ENCODE data around the gene CDH1. TPM values are rescaled to one million over a fixed set of nuclear protein-coding genes. Genes with fewer than 3 reads are reported as not detected.

The CDH1 gene
- total and polyA plus RNA-seq, 2 experiments from 2014 or later = 64.1 to 142 TPM

- Histone ChIP-seq H3K27me3 (ENCODE audit: insufficient read depth) (no peaks in the 10 kb centered on the region), H4K20me1 (replicated peaks; ENCODE audit: insufficient read depth) (no peaks in the 10 kb centered on the region; the same call in 1 of the 2 replicates), H3K36me3 (ENCODE audit: insufficient read depth) (peaks cover 9% of the 10 kb centered on the region; the same call in 1 of the 2 replicates), H3K9me2 (ENCODE audit: insufficient read depth) (no peaks in the 10 kb centered on the region), H3K4me3 (no peak overlapping the region), H3F3A (replicated peaks; ENCODE audit: low read depth) (no peaks in the 10 kb centered on the region), H3K4me2 (no peak overlapping the region), H3K4me1 (ENCODE audit: insufficient read depth) (peaks cover 30% of the 10 kb centered on the region), H2AFZ (no peak overlapping the region), H3K27ac (ENCODE audit: low read depth) (0 out of 2 replicates have a peak overlapping the region, but pooled peaks have one; percentile 2), H3K79me2 (replicated peaks; ENCODE audit: insufficient read depth) (peaks cover 37% of the 10 kb centered on the region)
- peak; percentile 94 for DNase-seq (ENCODE audit: low spot score)
- Mint-ChIP-seq H3K4me3 (no peak overlapping the region), H3K9me3 (no peaks in the 10 kb centered on the region), H3K27me3 (ENCODE audit: insufficient read depth, low read depth, poor library complexity) (peaks cover 6% of the 10 kb centered on the region), H3K36me3 (ENCODE audit: low read depth) (peaks cover 37% of the 10 kb centered on the region), H3K4me1 (peaks cover 36% of the 10 kb centered on the region), H3K27ac (0 out of 2 replicates have a peak overlapping the region, but pooled peaks have one; percentile 21)
- TF ChIP-seq CTCF (conservative IDR thresholded peaks at IDR 0.05; ENCODE audit: low read depth in 2 of 2) (peak; percentile 83 to 89), POLR2AphosphoS5 (IDR thresholded peaks at IDR 0.05; ENCODE audit: low read depth) (no peak)
- peak; percentile 89 for ATAC-seq
Observed at GRCh38 chr16:68800257-68800875, 63.3 kb downstream of the CDH1 start.

- H4K20me1 ChIP-seq (replicated peaks; ENCODE audit: insufficient read depth) = peaks cover 5% of the 10 kb centered on the region; the same call in 1 of the 2 replicates
- Mint-ChIP-seq H3K36me3 (ENCODE audit: low read depth) (peaks cover 47% of the 10 kb centered on the region), H3K27me3 (ENCODE audit: insufficient read depth, low read depth, poor library complexity) (peaks cover 6% of the 10 kb centered on the region), H3K4me3 (no peak overlapping the region), H3K4me1 (peaks cover 37% of the 10 kb centered on the region), H3K9me3 (no peaks in the 10 kb centered on the region), H3K27ac (no peak overlapping the region)
- no peak overlapping the region for H3K4me3 ChIP-seq
- ATAC-seq = no peak
- H3K4me2 ChIP-seq = no peak overlapping the region
- DNase-seq (ENCODE audit: low spot score) = no peak
- no peak overlapping the region for H3K27ac ChIP-seq (ENCODE audit: low read depth)
- peaks cover 9% of the 10 kb centered on the region; the same call in 1 of the 2 replicates for H3K36me3 ChIP-seq (ENCODE audit: insufficient read depth)
- no peaks in the 10 kb centered on the region for H3K9me2 ChIP-seq (ENCODE audit: insufficient read depth)
- H3K4me1 ChIP-seq (ENCODE audit: insufficient read depth) = peaks cover 30% of the 10 kb centered on the region
- peaks cover 38% of the 10 kb centered on the region for H3K79me2 ChIP-seq (replicated peaks; ENCODE audit: insufficient read depth)
- no peak overlapping the region for H2AFZ ChIP-seq
- H3K27me3 ChIP-seq (ENCODE audit: insufficient read depth) = no peaks in the 10 kb centered on the region
- no peaks in the 10 kb centered on the region for H3F3A ChIP-seq (replicated peaks; ENCODE audit: low read depth)
- no peak for TF ChIP-seq CREB1 (CRISPR knock-in tag; IDR thresholded peaks at IDR 0.05; ENCODE audit: low read depth)
- TF ChIP-seq CTCF (conservative IDR thresholded peaks at IDR 0.05; ENCODE audit: low read depth in 2 of 2) = no peak
- no peak for TF ChIP-seq ETS1 (IDR thresholded peaks at IDR 0.05)
- TF ChIP-seq EZH2phosphoT487 (IDR thresholded peaks at IDR 0.05; ENCODE audit: unreplicated experiment) = no peak
- TF ChIP-seq ZNF114 (CRISPR knock-in tag; IDR thresholded peaks at IDR 0.05) = no peak
- no peak for TF ChIP-seq ZNF462 (CRISPR knock-in tag; IDR thresholded peaks at IDR 0.05)
- no peak for TF ChIP-seq JUNB (IDR thresholded peaks at IDR 0.05; ENCODE audit: unreplicated experiment)
Observed at GRCh38 chr16:68802190-68802589, 65.1 kb downstream of the CDH1 start.

Data from GM23338 (cell line).